ENCODE results near the gene RPL31. TPM values are rescaled to one million over a fixed set of nuclear protein-coding genes. Genes with fewer than 3 reads are reported as not detected.

RPL31 gene
- total RNA-seq, result 1,076 TPM
- long read RNA-seq, transcript RPL31-201 (5 exons, 1,865 nt), result major isoform, 56 of 84 reads
- long read RNA-seq, transcript RPL31-208 (4 exons, 825 nt), result minor isoform, 13 of 84 reads
- long read RNA-seq, transcript RPL31-203 (5 exons, 1,110 nt), result minor isoform, 5 of 84 reads
- long read RNA-seq, partial matches to known transcripts, result 4 of 84 reads
- long read RNA-seq, other reads (novel, unspliced or antisense), result 3 of 84 reads

- peak; percentile 97 for DNase-seq (ENCODE audit: low spot score)
Observed at GRCh38 chr2:101001691-101002561, at the start of gene RPL31. Gene RPL31 (plus strand): TSS chr2:101002289. CDS start chr2:101002702, 413 bp downstream.

DNA sequence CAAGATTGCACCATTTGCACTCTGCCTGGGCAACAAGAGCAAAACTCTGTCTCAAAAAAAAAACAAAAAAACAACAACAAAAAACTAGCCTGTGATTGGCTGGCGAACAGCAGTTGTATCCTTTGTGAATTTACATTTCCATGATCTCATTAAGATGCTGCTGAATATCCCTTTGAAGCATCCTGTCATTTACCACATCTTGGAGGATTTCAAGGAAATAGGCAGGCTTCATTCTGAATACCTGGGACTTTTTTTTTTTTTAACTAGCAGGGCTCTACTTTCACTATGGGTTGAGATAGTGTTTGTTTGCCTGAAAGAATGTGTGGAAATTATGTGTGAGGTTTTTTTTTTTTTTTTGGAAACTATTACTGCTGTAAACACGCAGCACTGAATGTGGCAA is 49.6 kb upstream of the RPL31 start:
- DNase-seq (ENCODE audit: low spot score), result no peak

DNA sequence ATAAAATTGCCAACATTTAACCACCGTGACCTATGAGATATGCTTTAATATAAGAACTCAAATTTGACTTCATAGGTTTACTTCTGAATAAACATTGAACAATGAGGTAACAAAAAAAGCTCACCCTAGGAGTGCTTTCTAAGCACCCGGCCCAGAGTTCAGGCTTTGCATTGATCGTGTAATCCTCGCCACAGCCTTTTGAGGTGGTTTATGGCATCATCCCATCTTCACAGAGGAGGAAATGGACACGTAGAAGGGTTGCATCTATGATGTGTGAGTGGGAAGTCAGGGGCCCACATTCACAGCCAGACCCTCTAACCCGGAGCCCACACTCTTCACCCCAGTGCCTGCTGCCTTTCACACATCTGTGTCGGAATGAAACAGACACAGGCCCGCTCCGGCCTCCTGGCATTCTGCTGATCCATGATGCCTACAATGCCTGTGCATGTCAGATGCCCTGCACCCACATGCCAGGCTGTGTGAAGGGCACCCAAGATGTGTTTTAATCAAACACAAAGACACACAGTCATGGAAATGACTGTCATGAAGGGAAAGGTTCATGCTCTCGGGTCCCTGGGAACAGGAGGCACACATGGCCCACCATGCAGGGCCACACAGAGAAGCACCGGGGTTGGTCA is 48.6 kb upstream of the RPL31 start:
- no peak for DNase-seq (ENCODE audit: low spot score)

DNA sequence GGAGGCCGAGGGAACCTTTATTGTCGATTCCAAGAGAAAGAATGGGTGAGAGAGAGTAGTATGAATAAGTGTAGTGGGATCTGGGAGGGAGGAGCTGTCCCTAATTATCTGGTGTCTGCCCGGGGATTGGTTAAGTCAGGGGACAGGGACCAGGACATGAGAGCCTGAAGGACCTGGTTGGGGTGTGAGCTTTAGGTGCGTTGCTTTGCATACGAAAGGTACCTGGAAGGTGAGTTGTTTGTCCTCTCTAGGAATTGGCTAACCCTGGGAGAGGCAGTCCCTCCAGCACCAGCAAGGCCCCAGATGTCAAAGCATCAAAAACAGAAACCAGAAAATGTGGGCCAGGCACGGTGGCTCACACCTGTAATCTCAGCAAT is 48.1 kb upstream of the RPL31 start:
- peak; percentile 45 for DNase-seq (ENCODE audit: low spot score)

GRCh38 chr2:100955226-100955625 is 46.9 kb upstream of the RPL31 start:
- DNase-seq (ENCODE audit: low spot score), result no peak

- DNase-seq (ENCODE audit: low spot score), result no peak
Observed at GRCh38 chr2:100956081-100956480, 46.0 kb upstream of the RPL31 start.

GRCh38 chr2:100957996-100958653 is 44.0 kb upstream of the RPL31 start:
- no peak for DNase-seq (ENCODE audit: low spot score)

DNA sequence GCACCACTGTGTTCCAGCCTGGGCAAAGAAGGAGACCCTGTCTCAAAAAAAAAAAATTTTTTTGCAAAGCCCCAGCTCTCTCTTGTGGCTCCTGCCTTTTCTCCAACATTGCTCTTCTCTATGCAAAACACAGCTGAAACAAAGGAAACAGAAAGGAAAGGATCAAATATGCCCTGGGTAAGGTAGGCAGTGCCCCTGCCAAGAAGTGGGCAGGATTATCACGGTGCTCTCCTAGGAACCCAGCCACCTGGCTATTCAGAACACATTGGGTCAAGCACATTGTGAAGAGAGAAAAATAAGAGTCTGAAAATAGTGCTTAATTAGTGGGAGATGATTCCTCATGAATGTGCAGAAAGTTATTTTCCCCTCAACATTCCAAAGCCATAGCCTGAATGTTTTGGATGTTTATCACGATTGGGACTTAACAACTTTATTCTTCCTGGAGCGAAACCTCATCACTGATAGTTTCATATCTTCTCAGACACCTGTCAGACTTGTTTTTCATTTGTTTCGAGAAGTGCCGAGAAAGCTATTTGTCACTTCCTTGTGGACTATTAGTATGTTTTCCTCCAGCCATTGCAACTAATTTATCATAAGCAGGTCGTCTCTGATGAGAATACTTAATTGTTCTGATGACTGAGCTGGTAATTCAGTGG is 42.7 kb upstream of the RPL31 start:
- DNase-seq (ENCODE audit: low spot score), result no peak

- DNase-seq (ENCODE audit: low spot score), result no peak
Observed at GRCh38 chr2:100960688-100961087, 41.4 kb upstream of the RPL31 start.

DNA sequence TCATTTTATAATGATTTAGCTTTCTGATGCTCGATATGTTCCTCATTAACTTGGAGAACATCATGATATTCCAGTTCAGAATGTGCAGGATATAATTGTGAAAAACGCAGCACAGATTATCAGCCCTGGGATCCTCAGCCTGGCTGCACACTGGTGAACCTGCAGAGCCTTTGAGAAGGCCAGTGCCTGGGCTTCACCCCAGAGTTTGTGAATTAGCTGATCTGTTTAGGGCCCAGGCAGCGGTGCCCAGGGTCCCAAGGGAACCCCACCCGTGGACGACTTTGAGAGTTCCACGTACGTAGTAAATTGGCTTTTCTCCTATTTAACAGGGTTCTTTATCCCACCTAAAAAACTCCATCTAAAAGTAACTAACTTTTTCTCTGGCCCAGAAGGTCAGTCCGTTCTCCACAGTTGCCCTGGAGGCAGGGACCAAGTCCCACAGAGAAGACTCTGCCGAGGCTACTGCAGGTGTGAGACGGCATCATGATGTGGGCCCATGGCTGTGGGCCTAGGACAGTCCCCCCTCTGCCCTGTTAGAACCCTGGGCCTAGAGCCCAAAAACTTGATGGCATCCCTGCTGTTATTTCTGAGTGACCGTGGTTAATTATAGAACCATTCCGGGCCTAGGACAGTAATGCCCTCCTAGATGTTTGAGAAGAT is 39.6 kb upstream of the RPL31 start:
- no peak for DNase-seq (ENCODE audit: low spot score)

DNA sequence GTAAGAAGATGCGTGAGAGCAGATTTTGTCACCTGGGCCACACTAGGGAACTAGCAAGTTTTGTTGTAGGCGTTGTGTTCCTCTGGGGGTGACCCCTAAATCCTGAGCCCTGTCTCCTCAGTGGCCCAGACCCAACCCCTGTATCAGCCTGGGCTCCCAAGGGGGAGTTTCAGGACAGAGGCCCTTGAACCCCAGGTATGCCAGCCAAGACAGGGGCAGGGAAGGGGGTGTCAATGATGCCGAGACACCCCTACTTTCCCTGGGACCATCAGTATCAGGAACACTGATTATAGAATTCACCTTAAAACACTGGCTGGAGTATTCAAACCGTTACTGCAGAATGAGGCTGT is 39.1 kb upstream of the RPL31 start:
- no peak for DNase-seq (ENCODE audit: low spot score)

GRCh38 chr2:100964222-100964621 is 37.9 kb upstream of the RPL31 start:
- DNase-seq (ENCODE audit: low spot score), result no peak

GRCh38 chr2:100964681-100965169 is 37.4 kb upstream of the RPL31 start:
- DNase-seq (ENCODE audit: low spot score), result no peak

DNA sequence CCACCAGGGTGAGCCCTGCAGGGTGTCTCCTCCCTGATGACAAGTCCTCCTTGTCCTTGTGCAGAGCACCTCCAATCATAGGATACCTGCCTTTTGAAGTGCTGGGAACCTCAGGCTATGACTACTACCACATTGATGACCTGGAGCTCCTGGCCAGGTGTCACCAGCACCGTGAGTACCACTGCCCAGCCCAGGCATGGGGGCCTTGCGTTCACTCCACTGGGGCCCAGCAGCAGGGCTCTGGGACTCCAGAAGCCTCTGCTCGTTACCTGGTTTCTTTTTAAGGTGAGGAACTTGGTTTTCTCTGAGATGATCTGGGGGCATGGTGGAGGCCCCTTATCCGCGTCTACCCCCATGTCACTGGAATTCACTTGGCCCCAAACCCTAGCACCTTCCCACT is 36.5 kb upstream of the RPL31 start:
- DNase-seq (ENCODE audit: low spot score), result no peak

- no peak for DNase-seq (ENCODE audit: low spot score)
Observed at GRCh38 chr2:100967716-100968115, 34.4 kb upstream of the RPL31 start.

- DNase-seq (ENCODE audit: low spot score), result no peak
Observed at GRCh38 chr2:100968146-100969145, 33.6 kb upstream of the RPL31 start.

GRCh38 chr2:100969998-100970397 is 32.1 kb upstream of the RPL31 start:
- DNase-seq (ENCODE audit: low spot score), result no peak

DNA sequence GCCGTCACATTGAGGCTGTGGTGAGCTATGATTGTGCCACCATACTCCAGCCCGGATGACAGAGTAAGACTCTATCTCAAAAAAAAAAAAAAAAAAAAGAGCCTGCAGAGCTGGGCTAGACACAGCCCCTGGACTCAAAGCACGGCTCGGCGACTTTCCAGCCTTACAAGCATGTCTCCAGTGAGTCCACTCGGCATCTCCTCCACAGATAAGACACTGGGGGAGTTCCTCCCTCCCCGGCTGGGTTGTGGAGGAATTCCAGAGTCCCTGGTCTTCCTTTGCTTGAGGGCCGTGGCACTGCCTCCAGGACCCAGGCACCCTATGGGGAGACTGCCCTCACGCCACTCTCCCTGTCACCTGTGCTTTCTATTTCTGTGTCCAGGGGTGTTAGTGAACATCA is 30.9 kb upstream of the RPL31 start:
- no peak for DNase-seq (ENCODE audit: low spot score)

GRCh38 chr2:100972452-100972851 is 29.6 kb upstream of the RPL31 start:
- peak; percentile 49 for DNase-seq (ENCODE audit: low spot score)
